ENCODE data around the gene ZNF23. TPM values are rescaled to one million over a fixed set of nuclear protein-coding genes. Genes with fewer than 3 reads are reported as not detected.

Gene ZNF23
- total RNA-seq, 1 experiment from 2014 or later = 9.6 TPM

- no peaks in the 10 kb centered on the region for H3K4me1 ChIP-seq (ENCODE audit: insufficient read depth, low read length)
- H3K79me1 ChIP-seq (ENCODE audit: insufficient read depth, low read depth, low read length, poor library complexity, severe bottlenecking) = no peaks in the 10 kb centered on the region
- H3T11ph ChIP-seq (ENCODE audit: low read length) = no peak overlapping the region
- no peak overlapping the region for H3K9ac ChIP-seq (ENCODE audit: extremely low read depth, insufficient read length, low read length)
- peaks cover 8 to 10% of the 10 kb centered on the region in 2 experiments for H3K4me1 Mint-ChIP-seq
- no peak for TF ChIP-seq CTCF (conservative IDR thresholded peaks at IDR 0.05)
- H3K18ac ChIP-seq (ENCODE audit: insufficient read length, low read depth, low read length) = no peak overlapping the region
- H2BK15ac ChIP-seq (ENCODE audit: low read depth, low read length) = no peak overlapping the region
- H2AK5ac ChIP-seq (ENCODE audit: insufficient read length, low read length) = no peak overlapping the region
- H2BK120ac ChIP-seq (ENCODE audit: low read depth, low read length, poor library complexity, severe bottlenecking) = no peak overlapping the region
- no peak overlapping the region for H4K5ac ChIP-seq (ENCODE audit: insufficient read length, low read depth, low read length)
- no peak overlapping the region for H2AFZ ChIP-seq (ENCODE audit: low read length)
- H3K9me3 ChIP-seq (ENCODE audit: control insufficient read depth, low read depth, low read length) = no peaks in the 10 kb centered on the region
- no peaks in the 10 kb centered on the region for H4K20me1 ChIP-seq (ENCODE audit: control insufficient read depth, insufficient read depth, insufficient read length)
- H3K9me3 Mint-ChIP-seq = peaks cover 0 to 4% of the 10 kb centered on the region in 2 experiments; a peak in 2 of 5 replicates
- H3K14ac ChIP-seq (ENCODE audit: insufficient read depth, low read length) = no peak overlapping the region
- H3K23me2 ChIP-seq (ENCODE audit: insufficient read length, low read depth, low read length, poor library complexity, severe bottlenecking) = no peaks in the 10 kb centered on the region
- peaks cover 0 to 2% (median 0%) of the 10 kb centered on the region in 3 experiments; a peak in 1 of 7 replicates for H3K36me3 Mint-ChIP-seq (ENCODE audit: insufficient read depth in 1 of 3, low read depth in 3 of 3)
- no peaks in the 10 kb centered on the region for H3K79me2 ChIP-seq (ENCODE audit: insufficient read depth, low read length)
- H3K27me3 Mint-ChIP-seq (ENCODE audit: low read depth) = peaks cover 31% of the 10 kb centered on the region
- H3K27ac Mint-ChIP-seq = no peak overlapping the region; a peak in 1 of 7 replicates
- no peak for DNase-seq
- H3K4me2 ChIP-seq (ENCODE audit: insufficient read depth, insufficient read length, low read length) = no peak overlapping the region
- H2BK20ac ChIP-seq (ENCODE audit: low read depth, low read length, poor library complexity, severe bottlenecking) = no peak overlapping the region
- H3K27ac ChIP-seq (ENCODE audit: insufficient read length, low read depth, low read length) = no peak overlapping the region
- no peak overlapping the region for H3K56ac ChIP-seq (ENCODE audit: insufficient read length, low read depth, low read length)
- no peak overlapping the region for H4K8ac ChIP-seq (replicated peaks; ENCODE audit: insufficient read length, low read depth, low read length)
- no peak overlapping the region for H4K91ac ChIP-seq (ENCODE audit: insufficient read length, low read depth, low read length)
- no CpG with 5 or more reads among the region's 14 CpGs for WGBS (ENCODE audit: extremely low coverage, insufficient read length, low lambda C conversion rate)
- no peak overlapping the region for H3K4me3 Mint-ChIP-seq
- no peak overlapping the region for H3K4ac ChIP-seq (ENCODE audit: low read depth, low read length)
- no peak overlapping the region for H2BK5ac ChIP-seq (ENCODE audit: insufficient read length, low read length)
- no peak overlapping the region for H2BK12ac ChIP-seq (ENCODE audit: insufficient read length, low read depth, low read length)
- no peaks in the 10 kb centered on the region for H3K27me3 ChIP-seq (ENCODE audit: insufficient read depth, low read length)
- H3K23ac ChIP-seq (ENCODE audit: insufficient read length, low read depth, low read length) = no peak overlapping the region
These were observed 30.9 kb downstream of the ZNF23 start for GRCh38 chr16:71431176-71431575.
